ENCODE results near the gene TCP10L.

TCP10L gene

GRCh38 chr21:32539378-32539777, 45.9 kb downstream of the TCP10L start:
- no peak for TF ChIP-seq REST (IDR thresholded peaks at IDR 0.05; ENCODE audit: low read depth)
- no peak for TF ChIP-seq FOXM1 (IDR thresholded peaks at IDR 0.05; ENCODE audit: borderline replicate concordance, low read depth)
- no peak for TF ChIP-seq EP300 (IDR thresholded peaks at IDR 0.05; ENCODE audit: borderline replicate concordance)
- no peak for TF ChIP-seq EGR1 (IDR thresholded peaks at IDR 0.05)
- no peak for TF ChIP-seq CEBPB (IDR thresholded peaks at IDR 0.05)
- TF ChIP-seq NFIC (IDR thresholded peaks at IDR 0.05): no peak
- no peak for TF ChIP-seq YY1 (IDR thresholded peaks at IDR 0.05; ENCODE audit: low read depth)
- TF ChIP-seq TAF1 (IDR thresholded peaks at IDR 0.05; ENCODE audit: low read depth): no peak
- TF ChIP-seq MAX (IDR thresholded peaks at IDR 0.05): no peak
- TF ChIP-seq USF1 (IDR thresholded peaks at IDR 0.05): no peak
- TF ChIP-seq TEAD4 (IDR thresholded peaks at IDR 0.05): no peak
- no peak for TF ChIP-seq ZBTB7A (IDR thresholded peaks at IDR 0.05; ENCODE audit: low read depth)

- TF ChIP-seq ZBTB7A (IDR thresholded peaks at IDR 0.05; ENCODE audit: low read depth) (no peak), TAF1 (IDR thresholded peaks at IDR 0.05; ENCODE audit: low read depth) (no peak), EGR1 (IDR thresholded peaks at IDR 0.05) (no peak), TCF12 (IDR thresholded peaks at IDR 0.05; ENCODE audit: low read depth) (no peak)
Measured at GRCh38 chr21:32538147-32538792, 47.1 kb downstream of the TCP10L start.

GRCh38 chr21:32537569-32537881, 47.8 kb downstream of the TCP10L start:
- TF ChIP-seq CEBPB (IDR thresholded peaks at IDR 0.05) (no peak), NFIC (IDR thresholded peaks at IDR 0.05) (no peak), CREB1 (IDR thresholded peaks at IDR 0.05; ENCODE audit: low read depth) (no peak), USF1 (IDR thresholded peaks at IDR 0.05) (no peak), TCF12 (IDR thresholded peaks at IDR 0.05; ENCODE audit: low read depth) (no peak), FOXM1 (IDR thresholded peaks at IDR 0.05; ENCODE audit: borderline replicate concordance, low read depth) (no peak), EGR1 (IDR thresholded peaks at IDR 0.05) (no peak), REST (IDR thresholded peaks at IDR 0.05; ENCODE audit: low read depth) (no peak), EP300 (IDR thresholded peaks at IDR 0.05; ENCODE audit: borderline replicate concordance) (no peak), TEAD4 (IDR thresholded peaks at IDR 0.05) (no peak)

- TF ChIP-seq MAX (IDR thresholded peaks at IDR 0.05) (no peak), RAD21 (IDR thresholded peaks at IDR 0.05; ENCODE audit: low read depth) (no peak), NFIC (IDR thresholded peaks at IDR 0.05) (no peak), TEAD4 (IDR thresholded peaks at IDR 0.05) (no peak), TCF12 (IDR thresholded peaks at IDR 0.05; ENCODE audit: low read depth) (no peak), YY1 (IDR thresholded peaks at IDR 0.05; ENCODE audit: low read depth) (no peak)
Measured at GRCh38 chr21:32535612-32536011, 49.7 kb downstream of the TCP10L start.

GRCh38 chr21:32534113-32534512, 51.2 kb downstream of the TCP10L start:
- no peak for TF ChIP-seq CREB1 (IDR thresholded peaks at IDR 0.05; ENCODE audit: low read depth)
- no peak for TF ChIP-seq YY1 (IDR thresholded peaks at IDR 0.05; ENCODE audit: low read depth)
- TF ChIP-seq TAF1 (IDR thresholded peaks at IDR 0.05; ENCODE audit: low read depth): no peak
- no peak for TF ChIP-seq TCF12 (IDR thresholded peaks at IDR 0.05; ENCODE audit: low read depth)
- TF ChIP-seq NFIC (IDR thresholded peaks at IDR 0.05): no peak
- no peak for TF ChIP-seq ZBTB7A (IDR thresholded peaks at IDR 0.05; ENCODE audit: low read depth)
- no peak for TF ChIP-seq EGR1 (IDR thresholded peaks at IDR 0.05)
- TF ChIP-seq MAX (IDR thresholded peaks at IDR 0.05): no peak
- no peak for TF ChIP-seq USF1 (IDR thresholded peaks at IDR 0.05)
- TF ChIP-seq RAD21 (IDR thresholded peaks at IDR 0.05; ENCODE audit: low read depth): no peak
- no peak for TF ChIP-seq REST (IDR thresholded peaks at IDR 0.05; ENCODE audit: low read depth)
